Gastrocnemius medialis (tissue), 4 donors: ENCODE results near the gene UTY. TPM values are rescaled to one million over a fixed set of nuclear protein-coding genes. Genes with fewer than 3 reads are reported as not detected.

Experiments
- ATAC-seq, 2 donors: fragments of 150-250 bp; one replicate each; pipeline ENCODE4 v1.9.1; 2016
- DNase-seq, 2 donors: peaks; one replicate each; pipeline ENCODE4 v3.0.0-alpha.2; 2019
- H3K27ac ChIP-seq, 4 donors: fragments of 200-600 bp; sonication (generic); 1 replicate in 1 of 4; 2 replicates in 3 of 4; pipeline ENCODE4 v1.5.1; 2016 to 2018; ENCODE audit warnings: mild to moderate bottlenecking in 2 of 4, moderate library complexity in 1 of 4
- H3K27me3 ChIP-seq, 3 donors: fragments of 200-600 bp; sonication (generic) in 2 of 3; 1 replicate in 1 of 3; 2 replicates in 2 of 3; pipeline versions ENCODE4 v1.5.1 to v1.6.0; 2016 to 2019; ENCODE audit warnings: mild to moderate bottlenecking in 1 of 3, moderate library complexity in 1 of 3
- H3K36me3 ChIP-seq, 2 donors: fragments of 200-600 bp; sonication (generic) in 1 of 2; one replicate each; pipeline ENCODE4 v1.5.1; 2017 to 2018
- H3K4me1 ChIP-seq, 2 donors: fragments of 200-600 bp; sonication (generic) in 1 of 2; one replicate each; pipeline ENCODE4 v1.5.1; 2016 to 2017; ENCODE audit warnings: mild to moderate bottlenecking in 2 of 2
- H3K4me3 ChIP-seq, 4 donors: fragments of 200-600 bp; sonication (generic) in 3 of 4; 1 replicate in 1 of 4; 2 replicates in 3 of 4; pipeline ENCODE4 v1.5.1; 2016 to 2019; ENCODE audit warnings: mild to moderate bottlenecking in 2 of 4
- H3K9me3 ChIP-seq, 3 donors: fragments of 200-600 bp; sonication (generic) in 2 of 3; 1 replicate in 1 of 3; 2 replicates in 2 of 3; pipeline ENCODE4 v1.5.1; 2016 to 2019
- CTCF ChIP-seq, 5 experiments: fragments of 450-650 bp in 3 of 5; fragments of 200-600 bp in 2 of 5; sonication (generic) in 2 of 5; IDR thresholded peaks in 4 of 5; conservative IDR thresholded peaks in 1 of 5; 1 replicate in 4 of 5; 2 replicates in 1 of 5; pipeline ENCODE4 v1.5.1; 2016 to 2019; ENCODE audit warnings: antibody characterized with exemption in 5 of 5, mild to moderate bottlenecking in 3 of 5, moderate library complexity in 3 of 5
- POLR2A ChIP-seq, 2 donors: fragments of 450-650 bp; IDR thresholded peaks; one replicate each; pipeline ENCODE4 v1.6.1; 2017; ENCODE audit warnings: antibody characterized with exemption in 2 of 2, mild to moderate bottlenecking in 2 of 2, moderate library complexity in 2 of 2
- in situ Hi-C, 4 donors: fragments of 200-750 bp; cut with MboI; loops; one replicate each; pipeline versions ENCODE4 v1.15.0 to v1.8.0; 2017; ENCODE audit warnings: low sequenced_read_pairs in 4 of 4
- intact Hi-C: fragments of 100-400 bp; cut with DNase I; formaldehyde crosslinking; loops from one replicate; pipeline ENCODE4 v1.15.1; 2023; ENCODE audit warnings: low total_unique reads
- total RNA-seq, 4 donors: library from RNA; depleted of rRNA; stranded (reverse); fragments of >200 nt; gene quantifications; one replicate each; pipeline versions ENCODE4 v1.1.0 to v1.2.3, GENCODE V29; 2016

Gene UTY
- total RNA-seq, 4 donors from 2014 or later = 17.2 to 39.4 TPM; not detected in 2

GRCh38 chrY:13435968-13436937 is 43.6 kb downstream of the UTY start:
- TF ChIP-seq POLR2A (IDR thresholded peaks at IDR 0.05) (no peak), CTCF (IDR thresholded peaks at IDR 0.05 in 4 of 5, conservative IDR thresholded peaks at IDR 0.05 in 1 of 5) (peak in 1 of 5 experiments; percentile 9)
- Histone ChIP-seq H3K4me1 (no peaks in the 10 kb centered on the region), H3K36me3 (no peaks in the 10 kb centered on the region), H3K27me3 (no peaks in the 10 kb centered on the region), H3K9me3 (no peaks in the 10 kb centered on the region), H3K27ac (no peak overlapping the region), H3K4me3 (no peak overlapping the region)
- no peak for DNase-seq
- intact Hi-C loops (no loop called here), in situ Hi-C loops (no loop called here)
- no peak for ATAC-seq

- intact Hi-C loops = no loop called here
- Histone ChIP-seq H3K4me3 (no peak overlapping the region), H3K27ac (no peak overlapping the region), H3K36me3 (no peaks in the 10 kb centered on the region), H3K27me3 (no peaks in the 10 kb centered on the region), H3K4me1 (no peaks in the 10 kb centered on the region), H3K9me3 (no peaks in the 10 kb centered on the region)
- TF ChIP-seq CTCF (IDR thresholded peaks at IDR 0.05 in 4 of 5, conservative IDR thresholded peaks at IDR 0.05 in 1 of 5) = no peak
- TF ChIP-seq POLR2A (IDR thresholded peaks at IDR 0.05) = no peak
- ATAC-seq (no peak), DNase-seq (no peak)
- in situ Hi-C loops = no loop called here
These were observed 44.4 kb downstream of the UTY start for GRCh38 chrY:13435206-13435967.

- in situ Hi-C loops (no loop called here), intact Hi-C loops (no loop called here)
- Histone ChIP-seq H3K9me3 (no peaks in the 10 kb centered on the region), H3K4me1 (no peaks in the 10 kb centered on the region), H3K36me3 (no peaks in the 10 kb centered on the region), H3K27ac (no peak overlapping the region), H3K4me3 (no peak overlapping the region), H3K27me3 (no peaks in the 10 kb centered on the region)
- ATAC-seq = no peak
- no peak for DNase-seq
- TF ChIP-seq POLR2A (IDR thresholded peaks at IDR 0.05) = no peak
- no peak for TF ChIP-seq CTCF (IDR thresholded peaks at IDR 0.05 in 4 of 5, conservative IDR thresholded peaks at IDR 0.05 in 1 of 5)
These were observed 47.4 kb downstream of the UTY start for GRCh38 chrY:13432293-13433025.

- no peaks in the 10 kb centered on the region for H3K27me3 ChIP-seq
- H3K36me3 ChIP-seq = no peaks in the 10 kb centered on the region
- DNase-seq (no peak), ATAC-seq (no peak)
- H3K27ac ChIP-seq = no peak overlapping the region
- TF ChIP-seq CTCF (IDR thresholded peaks at IDR 0.05 in 4 of 5, conservative IDR thresholded peaks at IDR 0.05 in 1 of 5) (no peak), POLR2A (IDR thresholded peaks at IDR 0.05) (no peak)
- no peak overlapping the region for H3K4me3 ChIP-seq
- in situ Hi-C loops (no loop called here), intact Hi-C loops (no loop called here)
- H3K9me3 ChIP-seq = no peaks in the 10 kb centered on the region
- H3K4me1 ChIP-seq = no peaks in the 10 kb centered on the region
These were observed 50.3 kb downstream of the UTY start for GRCh38 chrY:13429551-13429950.
